ENCODE data around the gene KCNS1.

GRCh38 chr20:45121388-45121787, 20.5 kb upstream of the KCNS1 start:
- TF ChIP-seq CTCF (conservative IDR thresholded peaks at IDR 0.05 in 1 of 2, IDR thresholded peaks at IDR 0.05 in 1 of 2; ENCODE audit: extremely low read depth in 1 of 2, insufficient read depth in 1 of 2, low read depth in 1 of 2, low read length in 2 of 2) (no peak), EZH2 (IDR thresholded peaks at IDR 0.05; ENCODE audit: borderline replicate concordance, low read length) (no peak)
